GM21717 (cell line): ENCODE data around the gene SLC4A4.

Experiments used
- ATAC-seq: cut with Tn5 transposase; IDR thresholded peaks from one replicate; pipeline ENCODE4 v1.9.1; 2021; ENCODE audit warnings: mild to moderate bottlenecking, moderate library complexity; ENCODE audit not compliant: unreplicated experiment

The SLC4A4 gene

DNA sequence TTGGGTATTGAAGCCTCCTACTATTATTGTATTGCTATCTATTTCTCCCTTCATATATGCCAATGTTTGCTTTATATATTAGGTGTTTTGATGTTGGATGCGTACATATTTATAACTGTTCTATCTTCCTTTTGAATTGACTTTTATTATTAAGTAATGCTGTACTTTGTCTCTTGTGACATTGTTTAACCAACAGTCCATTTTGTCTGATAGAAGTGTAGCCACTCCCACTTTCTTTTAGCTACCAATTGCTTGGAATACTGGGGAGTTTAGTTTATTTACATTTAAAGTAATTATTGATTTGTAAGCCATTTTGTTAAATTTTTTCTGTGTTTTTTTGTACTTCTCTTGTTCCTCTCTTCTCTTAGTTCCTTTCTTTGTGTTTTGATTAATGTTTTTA is 249.2 kb downstream of the SLC4A4 start:
- no peak for ATAC-seq

DNA sequence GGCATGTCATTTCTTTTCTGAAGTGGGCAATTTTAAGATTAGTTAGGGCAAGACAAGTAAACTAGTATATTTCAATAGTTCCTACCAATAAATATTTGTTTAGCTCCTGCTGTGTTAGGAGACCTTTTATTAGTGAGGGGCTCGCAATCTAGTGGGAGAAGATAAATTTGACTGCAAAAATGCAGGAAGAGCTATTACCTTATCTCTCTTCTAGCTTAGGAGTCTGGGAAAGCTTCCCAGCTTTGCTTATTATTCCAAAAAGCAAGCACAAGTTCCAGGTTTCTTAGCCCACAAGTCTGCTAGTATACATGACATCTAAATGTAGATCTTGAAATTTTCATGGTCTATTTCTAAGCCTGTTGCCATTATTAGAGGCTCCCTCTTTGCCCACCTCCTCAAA is 254.0 kb downstream of the SLC4A4 start:
- no peak for ATAC-seq

DNA sequence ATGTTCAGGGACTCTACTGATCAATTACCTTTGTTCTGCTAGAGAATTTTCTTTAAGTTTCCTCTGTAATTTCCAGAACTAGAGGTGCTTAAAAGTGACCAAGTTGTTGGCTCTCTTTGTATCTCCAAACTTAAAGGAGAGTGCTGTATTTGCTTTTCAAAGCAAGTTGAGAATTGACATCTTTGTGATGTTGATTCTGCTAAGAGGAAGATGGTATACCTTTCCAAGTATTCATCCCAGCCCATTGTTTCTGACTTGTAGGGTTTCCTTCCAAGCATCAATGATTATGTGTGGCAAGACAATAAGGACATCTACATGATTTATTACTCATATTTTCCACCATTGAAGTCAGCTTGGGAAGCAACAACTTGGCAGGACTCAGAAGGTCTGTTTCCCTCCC is 254.5 kb downstream of the SLC4A4 start:
- no peak for ATAC-seq

DNA sequence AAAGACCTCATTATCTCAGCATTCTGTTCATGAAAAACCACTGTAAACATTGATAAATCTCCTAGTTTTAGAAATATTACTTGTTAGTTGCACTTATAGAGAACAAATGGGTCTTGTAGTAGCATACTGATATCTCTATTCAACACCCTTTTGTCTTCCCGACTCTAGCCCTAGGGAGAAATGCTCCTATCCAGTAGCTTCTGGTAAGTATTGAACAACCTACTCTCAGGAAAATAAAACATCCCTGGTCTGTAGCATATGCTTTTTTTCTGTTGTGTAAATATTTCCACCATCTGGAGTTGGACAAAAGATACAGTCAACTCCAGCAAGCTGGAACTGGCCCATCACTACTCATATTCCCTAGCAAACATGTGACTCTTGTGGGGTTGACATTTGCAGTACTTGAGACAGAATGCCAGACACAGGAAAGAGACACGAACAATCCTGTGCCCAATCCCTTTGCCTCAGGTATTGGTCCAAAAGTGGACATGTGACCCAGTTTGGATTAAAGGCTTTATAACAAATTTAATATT is 256.8 kb downstream of the SLC4A4 start:
- ATAC-seq = no peak

DNA sequence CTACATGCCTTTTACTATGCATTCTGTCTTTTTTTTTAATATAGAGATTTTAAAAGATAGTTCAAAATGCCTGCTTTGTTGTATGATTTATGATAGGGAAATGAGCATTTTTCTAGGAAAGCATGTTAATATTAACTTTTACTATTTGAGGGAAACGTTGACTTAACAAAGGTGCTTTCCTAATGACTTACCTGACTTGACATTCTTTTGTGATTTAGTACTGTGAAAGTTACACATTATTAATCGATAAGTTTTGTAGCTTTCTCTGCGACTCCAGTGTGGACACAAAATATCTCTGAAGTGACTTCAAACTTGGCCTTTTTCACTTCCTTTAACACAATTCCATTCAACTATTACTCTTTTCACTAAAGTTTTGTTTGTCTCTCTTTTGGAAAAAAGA is 260.8 kb downstream of the SLC4A4 start:
- ATAC-seq = no peak

DNA sequence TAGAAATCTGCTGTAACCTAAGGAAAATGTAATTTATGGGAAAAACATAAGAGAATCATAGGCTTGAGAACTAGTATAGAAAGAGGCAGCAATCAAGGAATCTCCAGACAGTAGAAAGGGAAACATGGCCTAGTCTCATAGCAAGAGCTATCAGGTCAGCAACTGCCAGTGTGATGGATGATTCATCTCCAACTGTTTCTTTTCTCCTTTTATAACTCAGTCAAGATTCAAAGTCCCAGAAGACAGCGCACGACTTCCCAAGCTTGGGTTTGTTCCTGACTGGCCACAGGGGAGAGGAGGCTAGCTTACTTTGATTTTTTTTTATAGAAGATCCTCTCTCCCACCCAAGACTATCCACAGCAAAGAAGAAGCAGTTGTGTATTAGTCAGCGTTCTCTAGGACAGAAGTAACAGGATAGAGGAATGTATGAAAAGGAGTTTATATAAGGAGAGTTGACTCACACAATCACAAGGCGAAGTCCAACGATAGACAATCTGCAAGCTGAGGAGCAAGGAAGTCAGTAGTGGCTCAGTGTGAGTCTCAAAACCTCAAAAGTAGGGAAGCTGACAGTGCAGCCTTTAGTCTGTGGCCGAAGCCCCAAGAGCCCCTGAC is 263.6 kb downstream of the SLC4A4 start:
- ATAC-seq = no peak

DNA sequence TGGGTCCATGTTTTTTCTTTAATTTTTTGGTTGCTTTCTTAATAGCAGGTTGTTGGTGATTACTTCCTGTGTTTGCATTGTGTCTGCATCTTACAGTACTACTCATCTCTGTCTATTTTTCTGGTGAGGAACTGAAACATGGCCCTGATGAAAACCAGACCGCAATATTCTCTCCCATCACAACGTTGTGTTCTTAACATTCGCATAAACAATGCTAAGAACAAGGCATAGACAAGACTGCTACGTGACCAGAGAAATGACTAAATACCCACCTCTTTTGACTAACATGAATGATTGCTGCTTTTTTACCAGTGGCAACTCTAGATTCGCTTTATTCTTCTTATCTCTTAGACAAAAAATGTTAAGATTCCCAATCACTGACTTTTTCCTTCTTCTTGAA is 266.0 kb downstream of the SLC4A4 start:
- ATAC-seq = peak; percentile 94

DNA sequence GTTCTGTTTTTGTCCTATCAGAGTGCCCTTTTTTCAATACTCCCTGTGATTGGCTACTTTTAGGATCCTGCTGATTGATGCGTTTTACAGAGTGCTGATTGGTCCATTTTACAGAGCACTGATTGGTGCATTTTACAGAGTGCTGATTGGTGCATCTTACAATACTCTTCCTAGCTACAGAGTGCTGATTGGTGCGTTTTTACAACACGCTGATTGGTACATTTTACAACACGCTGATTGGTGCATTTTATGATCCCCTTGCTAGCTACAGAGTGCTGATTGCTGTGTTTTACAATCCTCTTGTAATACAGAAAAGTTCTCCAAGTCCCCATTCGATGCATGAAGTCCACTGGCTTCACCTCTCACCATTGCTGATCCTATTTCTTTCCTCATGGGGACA is 268.3 kb downstream of the SLC4A4 start:
- no peak for ATAC-seq

DNA sequence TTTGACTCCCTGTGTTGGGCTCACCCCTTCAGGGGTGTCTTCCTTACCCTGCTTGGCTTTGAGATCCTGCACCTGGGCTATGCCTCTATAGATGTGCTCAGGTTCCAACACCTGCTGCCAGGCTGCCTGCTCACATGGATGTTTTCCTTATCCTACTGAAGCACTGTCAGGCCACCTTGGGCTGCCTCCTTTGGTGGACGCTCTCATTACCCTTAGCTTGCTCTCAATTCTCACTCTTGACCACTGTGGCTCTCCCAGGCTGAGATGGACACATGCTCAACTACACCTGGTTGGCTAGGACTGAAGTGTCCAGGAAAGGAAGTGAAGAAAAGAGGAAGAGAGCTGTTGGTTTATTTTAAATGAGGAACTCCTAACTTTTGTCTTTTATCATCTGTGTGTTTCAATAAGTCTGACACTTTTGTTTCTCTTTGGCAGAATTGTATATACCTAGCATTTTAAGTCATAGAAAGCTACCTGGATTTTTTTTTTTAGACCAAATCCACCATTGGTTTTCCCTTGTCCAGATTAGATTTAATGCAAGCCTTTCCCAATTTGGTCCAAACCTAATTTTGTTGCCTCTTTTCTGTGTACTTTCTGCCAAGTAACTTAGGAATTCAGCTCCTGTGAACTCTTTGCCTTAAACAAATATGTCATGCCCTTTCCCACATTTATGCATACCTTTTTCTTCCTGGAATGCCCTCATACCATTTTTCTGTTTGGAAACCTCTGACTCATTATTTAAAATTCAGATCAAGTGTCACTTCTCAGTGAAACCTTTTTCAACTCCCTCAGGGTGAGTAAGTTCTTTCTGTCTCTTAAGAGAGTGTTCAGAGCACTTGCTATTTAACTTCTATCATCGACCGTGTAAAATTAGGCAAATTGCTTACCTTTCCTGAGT is 269.2 kb downstream of the SLC4A4 start:
- no peak for ATAC-seq

DNA sequence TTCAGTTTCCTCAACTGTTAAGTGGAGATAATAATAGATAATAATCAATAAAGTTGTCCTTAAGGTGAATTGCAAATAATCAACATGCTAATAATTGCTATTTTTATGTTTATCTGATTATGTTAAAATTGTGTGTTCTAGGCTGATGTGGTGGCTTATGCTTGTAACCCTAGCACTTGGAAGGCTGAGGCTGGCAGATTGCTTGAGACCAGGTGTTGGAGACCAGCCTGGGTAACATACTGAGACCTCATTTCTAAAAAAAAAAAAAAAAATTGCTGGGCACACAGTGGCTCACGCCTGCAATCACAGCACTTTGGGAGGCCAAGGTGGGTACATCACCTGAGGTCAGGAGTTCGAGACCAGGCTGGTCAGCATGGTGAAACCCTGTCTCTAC is 269.9 kb downstream of the SLC4A4 start:
- no peak for ATAC-seq

DNA sequence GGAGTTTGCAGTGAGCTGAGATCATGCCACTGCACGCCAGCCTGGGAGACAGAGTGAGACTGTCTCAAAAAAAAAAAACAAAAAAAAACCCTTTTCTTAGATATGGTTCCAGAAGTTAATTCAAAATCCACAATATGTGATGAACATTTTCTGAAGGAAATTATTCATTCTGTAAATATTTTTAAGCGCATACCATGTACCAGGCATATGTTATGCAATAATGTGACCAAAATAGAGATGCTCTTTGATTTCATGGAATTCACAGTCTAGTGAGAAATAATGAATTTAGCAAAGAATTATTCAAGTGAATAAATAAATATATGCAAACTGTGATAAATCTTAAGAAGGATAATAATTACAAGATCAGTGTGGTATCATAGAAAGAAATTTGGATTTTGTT is 270.3 kb downstream of the SLC4A4 start:
- ATAC-seq = no peak

DNA sequence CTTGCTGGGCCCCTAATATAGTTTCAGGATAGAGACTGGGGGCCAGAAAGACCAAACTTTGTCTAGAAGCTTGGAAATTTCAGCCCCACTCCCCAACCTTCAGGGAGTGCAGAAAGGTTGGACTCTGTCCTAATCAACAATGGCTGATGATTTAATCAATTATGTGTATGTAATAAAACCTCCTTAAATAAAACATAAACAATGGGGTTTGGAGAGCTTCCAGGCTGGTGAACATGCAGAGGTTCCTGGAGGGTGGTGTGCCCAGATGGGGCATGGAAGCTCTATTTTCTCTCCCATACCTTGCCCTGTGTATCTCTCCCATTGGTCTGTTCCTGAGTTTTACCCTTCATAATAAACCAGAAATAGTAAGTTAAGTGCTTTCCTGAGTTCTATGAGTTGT is 270.8 kb downstream of the SLC4A4 start:
- ATAC-seq = no peak

DNA sequence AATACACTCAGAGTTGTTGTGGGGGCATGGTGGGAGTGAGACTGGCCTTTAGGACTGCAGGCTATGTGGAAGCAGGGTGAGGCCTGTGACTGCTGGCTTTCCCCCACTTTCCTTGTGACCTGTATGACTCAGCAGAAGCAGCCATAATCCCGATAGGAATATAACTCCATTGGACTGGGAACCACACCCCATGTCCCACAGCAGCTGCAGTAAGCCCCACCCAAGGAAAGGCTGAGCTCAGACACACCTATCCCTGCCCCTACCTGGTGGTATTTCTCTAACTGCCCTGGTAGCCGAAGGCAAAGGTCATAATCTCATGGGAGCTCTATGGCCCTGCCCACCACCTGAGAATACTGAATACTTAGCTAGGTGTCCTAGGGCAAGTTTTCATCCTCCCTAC is 275.8 kb downstream of the SLC4A4 start:
- no peak for ATAC-seq

DNA sequence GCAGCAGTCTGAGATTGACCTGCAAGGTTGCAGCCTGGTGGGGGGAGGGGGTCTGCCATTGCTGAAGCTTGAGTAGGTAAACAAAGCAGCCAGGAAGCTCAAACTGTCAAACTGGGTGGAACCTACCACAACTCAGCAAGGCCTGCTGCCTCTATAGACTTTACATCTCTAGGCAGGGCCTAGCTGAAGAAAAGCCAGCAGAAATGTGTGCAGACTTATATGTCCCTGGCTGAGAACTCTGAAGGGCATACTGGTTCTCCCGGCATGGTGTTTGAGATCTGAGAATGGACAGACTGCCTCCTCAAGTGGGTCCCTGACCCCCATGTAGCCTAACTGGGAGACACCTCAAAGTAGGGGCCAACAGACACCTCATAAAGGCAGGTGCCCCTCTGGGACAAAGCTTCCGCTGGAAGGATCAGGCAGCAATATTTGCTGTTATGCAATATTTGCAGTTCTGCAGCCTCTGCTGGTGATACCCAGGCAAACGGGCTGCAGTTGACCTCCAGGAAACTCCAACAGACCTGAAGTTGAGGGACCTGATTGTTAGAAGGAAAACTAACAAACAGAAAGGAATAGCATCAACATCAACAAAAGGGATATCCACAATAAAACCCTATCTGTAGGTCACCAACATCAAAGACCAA is 277.5 kb downstream of the SLC4A4 start:
- no peak for ATAC-seq
